A549 (cell line): ENCODE results near the gene NKIRAS1. TPM values are rescaled to one million over a fixed set of nuclear protein-coding genes. Genes with fewer than 3 reads are reported as not detected.

Source experiments
- ATAC-seq, 2 experiments: fragments of 200-7000 bp in 1 of 2; fragments of >200 bp in 1 of 2; cut with Nextera tagmentation in 1 of 2; cut with Tn5 transposase in 1 of 2; 3 replicates each; pipeline versions ENCODE4 v1.8.0 to v1.9.1; 2018 to 2020; ENCODE audit warnings: mild to moderate bottlenecking in 1 of 2, moderate library complexity in 1 of 2
- CTCF ChIA-PET: fragments of 300-600 bp; sonication (Branson Sonifier 250); formaldehyde crosslinking; extraction: SDS; loops from one replicate; lab custom pipeline; 2021; ENCODE audit warnings: antibody characterized with exemption, inconsistent platforms; lab: Yijun Ruan, JAX
- POLR2A ChIA-PET: fragments of 350-600 bp; formaldehyde crosslinking; extraction: SDS; loops from one replicate; lab custom pipeline; 2021; ENCODE audit warnings: antibody characterized with exemption, inconsistent platforms; lab: Yijun Ruan, JAX
- DNase-seq, 2 experiments: peaks; one replicate each; pipeline versions ENCODE4 v3.0.0 to v3.0.0-alpha.2; 2011 to 2016; ENCODE audit warnings: low read depth in 1 of 2, low spot score in 1 of 2
- FAIRE-seq: peaks from 2 replicates; lab custom pipeline; 2011; peaks lifted over from hg19 to GRCh38; lab: Jason Lieb, UNC
- H3K27ac ChIP-seq, 2 experiments: fragments of >200 bp; sonication (Bioruptor Twin); formaldehyde crosslinking; 3 replicates each; pipeline ENCODE4 v1.5.1; 2016 to 2017
- H3K4me1 ChIP-seq: fragments of >200 bp; sonication (Bioruptor Twin); formaldehyde crosslinking; 3 replicates; pipeline ENCODE4 v1.6.1; 2016
- H3K4me2 ChIP-seq: fragments of >200 bp; sonication (Bioruptor Twin); formaldehyde crosslinking; 3 replicates; pipeline ENCODE4 v1.6.1; 2016
- H3K4me3 ChIP-seq: fragments of >200 bp; sonication (Bioruptor Twin); formaldehyde crosslinking; 3 replicates; pipeline ENCODE4 v1.5.1; 2016
- H3K9me3 ChIP-seq: fragments of >200 bp; sonication (Bioruptor Twin); formaldehyde crosslinking; 3 replicates; pipeline ENCODE4 v1.6.1; 2016
- BCL3 ChIP-seq: fragments of >200 bp; sonication (Bioruptor Twin); formaldehyde crosslinking; IDR thresholded peaks from 3 replicates; pipeline ENCODE4 v1.6.1; 2016
- CBX2 ChIP-seq: fragments of 200-600 bp; sonication (generic); IDR thresholded peaks from 2 replicates; pipeline ENCODE4 v1.6.1; 2016; ENCODE audit warnings: low read depth, mild to moderate bottlenecking, borderline replicate concordance
- CEBPB ChIP-seq, 2 experiments: fragments of >200 bp in 1 of 2; sonication (Bioruptor Twin) in 1 of 2; formaldehyde crosslinking in 1 of 2; IDR thresholded peaks; 2 replicates each; pipeline ENCODE4 v1.6.1; 2012 to 2016
- CHD4 ChIP-seq: fragments of 200-600 bp; sonication (generic); IDR thresholded peaks from 2 replicates; pipeline ENCODE4 v1.6.1; 2016; ENCODE audit warnings: antibody characterized with exemption, mild to moderate bottlenecking, borderline replicate concordance
- CTCF ChIP-seq: fragments of >200 bp; sonication (Bioruptor Twin); formaldehyde crosslinking; IDR thresholded peaks from 3 replicates; pipeline ENCODE4 v1.5.1; 2016
- EHMT2 ChIP-seq: fragments of 200-600 bp; sonication (generic); IDR thresholded peaks from 2 replicates; pipeline ENCODE4 v1.6.1; 2016; ENCODE audit warnings: antibody characterized with exemption, low read depth, mild to moderate bottlenecking, moderate library complexity
- EP300 ChIP-seq, 2 experiments: fragments of >200 bp; sonication (Bioruptor Twin); formaldehyde crosslinking; IDR thresholded peaks; 2 replicates in 1 of 2; 3 replicates in 1 of 2; pipeline ENCODE4 v1.6.1; 2016 to 2017
- ESRRA ChIP-seq: fragments of 150-350 bp; IDR thresholded peaks from 2 replicates; pipeline ENCODE4 v1.6.1; 2014; ENCODE audit warnings: mild to moderate bottlenecking, low read length, borderline replicate concordance
- FOSB ChIP-seq: fragments of 250-450 bp; sonication (Bioruptor Pico); IDR thresholded peaks from 2 replicates; pipeline ENCODE4 v1.5.0; 2020; ENCODE audit warnings: mild to moderate bottlenecking, moderate library complexity
- FOSL2 ChIP-seq, 2 experiments: fragments of 450-650 bp in 1 of 2; fragments of >200 bp in 1 of 2; sonication (Bioruptor Twin) in 1 of 2; formaldehyde crosslinking; IDR thresholded peaks; 2 replicates each; pipeline versions ENCODE4 v1.5.0 to v1.6.1; 2016 to 2020; ENCODE audit warnings: mild to moderate bottlenecking in 1 of 2, moderate library complexity in 1 of 2
- FOXS1 ChIP-seq: fragments of 250-450 bp; sonication (Bioruptor Pico); IDR thresholded peaks from 2 replicates; pipeline ENCODE4 v1.5.0; 2020; ENCODE audit warnings: mild to moderate bottlenecking, moderate library complexity
- GATA3 ChIP-seq: IDR thresholded peaks from 2 replicates; pipeline ENCODE4 v1.6.1; 2012; ENCODE audit warnings: borderline replicate concordance
- HDAC2 ChIP-seq: fragments of 200-600 bp; sonication (generic); IDR thresholded peaks from 2 replicates; pipeline ENCODE4 v1.6.1; 2016
- HOXA7 ChIP-seq: fragments of 250-450 bp; sonication (Bioruptor Pico); IDR thresholded peaks from 2 replicates; pipeline ENCODE4 v1.5.0; 2020; ENCODE audit warnings: mild to moderate bottlenecking, moderate library complexity
- HOXB5 ChIP-seq: fragments of 250-450 bp; sonication (Bioruptor Pico); IDR thresholded peaks from 2 replicates; pipeline ENCODE4 v1.5.0; 2020; ENCODE audit warnings: mild to moderate bottlenecking, moderate library complexity
- JUNB ChIP-seq: fragments of >200 bp; sonication (Bioruptor Twin); formaldehyde crosslinking; IDR thresholded peaks from 2 replicates; pipeline ENCODE4 v1.6.1; 2016
- KDM5A ChIP-seq: fragments of 200-600 bp; sonication (generic); IDR thresholded peaks from 2 replicates; pipeline ENCODE4 v1.6.1; 2016; ENCODE audit warnings: antibody characterized with exemption, mild to moderate bottlenecking
- MAFK ChIP-seq: fragments of 450-650 bp; IDR thresholded peaks from 2 replicates; pipeline ENCODE4 v1.6.1; 2014; ENCODE audit not compliant: partially characterized antibody
- MAZ ChIP-seq: fragments of 150-350 bp; IDR thresholded peaks from 2 replicates; pipeline ENCODE4 v1.6.1; 2014; ENCODE audit warnings: antibody characterized with exemption, low read depth, low read length, borderline replicate concordance
- MYC ChIP-seq: IDR thresholded peaks from 2 replicates; pipeline ENCODE4 v1.6.1; 2012; ENCODE audit warnings: mild to moderate bottlenecking, inconsistent platforms, low read length, improper control_type of control experiment, borderline replicate concordance
- NR3C1 ChIP-seq: fragments of >200 bp; sonication (Bioruptor Twin); formaldehyde crosslinking; IDR thresholded peaks from 3 replicates; pipeline ENCODE4 v1.6.1; 2017
- POLR2A ChIP-seq: IDR thresholded peaks from 2 replicates; pipeline ENCODE4 v1.6.1; 2012; ENCODE audit warnings: mild to moderate bottlenecking, low read length
- POLR2AphosphoS2 ChIP-seq: conservative IDR thresholded peaks from 2 replicates; pipeline ENCODE4 v1.6.1; 2012; ENCODE audit warnings: low read length, improper control_type of control experiment, inconsistent platforms
- RAD21 ChIP-seq, 2 experiments: fragments of >200 bp in 1 of 2; sonication (Bioruptor Twin) in 1 of 2; formaldehyde crosslinking in 1 of 2; IDR thresholded peaks in 1 of 2; conservative IDR thresholded peaks in 1 of 2; 2 replicates in 1 of 2; 3 replicates in 1 of 2; pipeline ENCODE4 v1.6.1; 2012 to 2018; ENCODE audit warnings: inconsistent platforms in 1 of 2
- RARB ChIP-seq: fragments of 250-450 bp; sonication (Bioruptor Pico); IDR thresholded peaks from 2 replicates; pipeline ENCODE4 v1.8.0; 2021; ENCODE audit warnings: mild to moderate bottlenecking, moderate library complexity
- SMC3 ChIP-seq: fragments of >200 bp; sonication (Bioruptor Twin); formaldehyde crosslinking; IDR thresholded peaks from 3 replicates; pipeline ENCODE4 v1.6.1; 2018; ENCODE audit warnings: inconsistent platforms
- SREBF2 ChIP-seq: fragments of 450-650 bp; IDR thresholded peaks from 2 replicates; pipeline ENCODE4 v1.6.1; 2014; ENCODE audit warnings: mild to moderate bottlenecking, moderate library complexity
- TFCP2L1 ChIP-seq: fragments of 250-450 bp; sonication (Bioruptor Pico); IDR thresholded peaks from 2 replicates; pipeline ENCODE4 v1.5.0; 2021; ENCODE audit warnings: mild to moderate bottlenecking
- TP53 ChIP-seq: fragments of 250-450 bp; sonication (Bioruptor Pico); IDR thresholded peaks from 2 replicates; pipeline ENCODE4 v1.5.0; 2021; ENCODE audit warnings: mild to moderate bottlenecking, moderate library complexity
- ZC3H11A ChIP-seq: fragments of 450-650 bp; IDR thresholded peaks from 2 replicates; pipeline ENCODE4 v1.6.1; 2014; ENCODE audit warnings: antibody characterized with exemption, mild to moderate bottlenecking
- ZFP36 ChIP-seq: fragments of 450-650 bp; IDR thresholded peaks from 2 replicates; pipeline ENCODE4 v1.6.1; 2014; ENCODE audit warnings: borderline replicate concordance; ENCODE audit not compliant: partially characterized antibody
- ZNF302 ChIP-seq: fragments of 250-450 bp; sonication (Bioruptor Pico); IDR thresholded peaks from 2 replicates; pipeline ENCODE4 v1.9.0; 2021; ENCODE audit warnings: inconsistent platforms, mild to moderate bottlenecking, moderate library complexity
- ZSCAN20 ChIP-seq: fragments of 250-450 bp; sonication (Bioruptor Pico); IDR thresholded peaks from 2 replicates; pipeline ENCODE4 v1.8.0; 2022; ENCODE audit warnings: mild to moderate bottlenecking, moderate library complexity
- WGBS: methylation state at CpG from one replicate; pipeline ENCODE4 v1.1.6; 2017; ENCODE audit errors: missing lambda C conversion rate; 5-methylcytosine and 5-hydroxymethylcytosine counted together
- polyA minus RNA-seq: library from RNA; depleted of rRNA, polyadenylated mRNA; stranded (reverse); fragments of >200 nt; gene quantifications from 2 replicates; pipeline ENCODE4 v1.2.3, GENCODE V29; 2011; rRNA and poly(A)+ RNA removed
- polyA plus RNA-seq, 4 experiments: library from polyadenylated mRNA; depleted of rRNA in 3 of 4; stranded (reverse); fragments of >200 nt; fragmentation: RNase III in 1 of 4; extraction: RNeasy Plus Mini Kit Qiagen cat#74134 plus additional on column Dnase treatment in 1 of 4; gene quantifications; 2 replicates in 3 of 4; 3 replicates in 1 of 4; pipeline ENCODE4 v1.2.3, GENCODE V29; 2011 to 2017
- TF ChIP-seq, protein P1 (sequence below): fragments of >200 bp; sonication (Bioruptor Twin); formaldehyde crosslinking; IDR thresholded peaks from 2 replicates; pipeline ENCODE4 v1.6.1; 2016
- TF ChIP-seq, protein P2 (sequence below): fragments of 250-450 bp; sonication (Bioruptor Pico); IDR thresholded peaks from 2 replicates; pipeline ENCODE4 v1.5.0; 2020; ENCODE audit warnings: low read depth, mild to moderate bottlenecking, moderate library complexity

The NKIRAS1 gene
- 12.2 and 16.8 TPM in 2 replicates for polyA plus RNA-seq (2011; rRNA removed)
- 3.3 and 3.7 TPM in 2 replicates for polyA plus RNA-seq (2012; cell fraction: cytosol; rRNA removed)
- polyA plus RNA-seq (2012; cell fraction: nucleus; rRNA removed): 1.6 and 2.7 TPM in 2 replicates
- 13.8 to 15.5 TPM (median 14.8 TPM) in 3 replicates for polyA plus RNA-seq (2017; fragmentation: RNase III; extraction: RNeasy Plus Mini Kit Qiagen cat#74134 plus additional on column Dnase treatment)
- 4.0 and 4.2 TPM in 2 replicates for polyA minus RNA-seq

DNA sequence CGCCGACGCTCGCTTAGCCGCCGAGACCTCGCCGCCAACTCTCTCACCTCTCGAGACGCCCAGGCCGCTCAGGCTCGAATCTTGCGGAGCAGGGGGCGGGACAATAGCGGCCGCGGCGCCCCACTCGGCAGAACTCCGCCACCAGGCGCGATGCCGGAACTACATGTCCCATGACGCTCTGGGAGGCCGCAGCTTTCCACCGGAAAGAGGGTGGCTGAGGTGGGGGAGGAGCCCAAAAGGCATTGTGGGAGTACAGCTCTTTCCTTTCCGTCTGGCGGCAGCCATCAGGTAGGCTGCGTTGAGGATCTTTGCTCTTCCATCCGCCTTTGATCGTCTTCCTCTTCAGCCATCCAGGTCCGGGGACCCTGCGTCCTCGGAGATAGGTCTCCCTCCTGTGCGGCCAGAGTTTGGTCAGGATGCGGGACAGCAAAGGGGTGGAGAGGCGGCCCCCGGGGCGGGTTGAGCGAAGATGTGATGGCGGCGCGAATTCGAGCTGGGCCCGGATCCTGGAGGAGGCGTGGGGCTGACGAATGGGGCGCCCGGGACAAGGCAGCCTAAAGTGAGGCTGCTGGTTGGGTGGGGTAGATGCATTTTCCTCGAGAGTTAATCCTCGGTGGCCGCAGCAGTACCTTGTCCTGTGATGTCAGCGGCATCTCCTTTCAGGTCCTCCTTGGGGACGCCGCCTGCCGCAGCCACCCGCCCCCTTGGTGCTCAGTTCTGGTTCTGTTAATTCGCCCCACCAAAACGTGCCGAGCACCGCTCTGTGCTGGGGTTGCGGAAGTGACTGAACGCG lies at the start of gene NKIRAS1, which contains the start of gene RPL15:
NKIRAS1 (minus strand) TSS at position 105 of the 793 bp plus-strand sequence. CDS start 6,086 bp downstream, outside the sequence.
RPL15 (plus strand) TSS at position 247 of the 793 bp plus-strand sequence. CDS start 728 bp downstream, outside the sequence.
- DNase-seq (peak; percentile 94 to 97), FAIRE-seq (no peak), ATAC-seq (peak; percentile 94 to 95)
- CTCF ChIA-PET: interaction anchor here (1.4 to 3.2 kb wide), 2 partner anchors 28 to 41 kb away, joined by 3 to 7 read pairs; no protein-coding TSS in a partner anchor
- H3K9me3 ChIP-seq: no peaks in the 10 kb centered on the region
- peak within 1 kb of the TSS; percentile 97 to 99 for H3K27ac ChIP-seq
- peaks cover 46% of the 10 kb centered on the region for H3K4me1 ChIP-seq
- POLR2A ChIA-PET: interaction anchor here (0.6 to 2.2 kb wide), 50 partner anchors 8 to 727 kb away, joined by 3 to 51 read pairs (median 4); no protein-coding TSS in a partner anchor
- peak within 1 kb of the TSS; percentile 91 for H3K4me3 ChIP-seq
- peak within 1 kb of the TSS; percentile 98 for H3K4me2 ChIP-seq
- WGBS: 3% methylated on average over 36 of the region's 64 CpGs
- no peak for TF ChIP-seq CTCF
- TF ChIP-seq ESRRA: no peak
- no peak for TF ChIP-seq POLR2AphosphoS2
- no peak for TF ChIP-seq CHD4
- TF ChIP-seq CBX2: no peak
- peak; percentile 19; the same call in 2 of the 3 replicates for TF ChIP-seq SMC3
- peak; percentile 57; the same call in 1 of the 2 replicates for TF ChIP-seq FOXS1 (CRISPR knock-in tag)
- TF ChIP-seq HOXA7 (CRISPR knock-in tag): peak; percentile 77; the same call in 1 of the 2 replicates
- TF ChIP-seq ZC3H11A: no peak
- TF ChIP-seq KDM5A: no peak
- peak; percentile 49; the same call in 1 of the 2 replicates for TF ChIP-seq TFCP2L1 (CRISPR knock-in tag)
- no peak for TF ChIP-seq ZNF302 (CRISPR knock-in tag)
- peak; percentile 67; the same call in 1 of the 2 replicates for TF ChIP-seq FOSB
- no peak for TF ChIP-seq FOSL2 (IDR thresholded peaks at IDR 0.05)
- TF ChIP-seq FOSL2 (CRISPR knock-in tag; IDR thresholded peaks at IDR 0.05): peak; percentile 33
- no peak for TF ChIP-seq RARB (CRISPR knock-in tag)
- TF ChIP-seq SREBF2: no peak
- TF ChIP-seq, protein P1, sequence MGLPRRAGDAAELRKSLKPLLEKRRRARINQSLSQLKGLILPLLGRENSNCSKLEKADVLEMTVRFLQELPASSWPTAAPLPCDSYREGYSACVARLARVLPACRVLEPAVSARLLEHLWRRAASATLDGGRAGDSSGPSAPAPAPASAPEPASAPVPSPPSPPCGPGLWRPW: no peak
- peak; percentile 19; the same call in 1 of the 2 replicates for TF ChIP-seq TP53
- no peak for TF ChIP-seq JUNB
- peak; percentile 99 for TF ChIP-seq POLR2A
- no peak for TF ChIP-seq MAFK
- no peak for TF ChIP-seq NR3C1
- TF ChIP-seq, protein P2, sequence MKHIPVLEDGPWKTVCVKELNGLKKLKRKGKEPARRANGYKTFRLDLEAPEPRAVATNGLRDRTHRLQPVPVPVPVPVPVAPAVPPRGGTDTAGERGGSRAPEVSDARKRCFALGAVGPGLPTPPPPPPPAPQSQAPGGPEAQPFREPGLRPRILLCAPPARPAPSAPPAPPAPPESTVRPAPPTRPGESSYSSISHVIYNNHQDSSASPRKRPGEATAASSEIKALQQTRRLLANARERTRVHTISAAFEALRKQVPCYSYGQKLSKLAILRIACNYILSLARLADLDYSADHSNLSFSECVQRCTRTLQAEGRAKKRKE (CRISPR knock-in tag): no peak
- TF ChIP-seq HDAC2: no peak; the same call in 1 of the 2 replicates
- TF ChIP-seq MYC: peak; percentile 79
- no peak for TF ChIP-seq EHMT2
- no peak for TF ChIP-seq ZFP36
- no peak for TF ChIP-seq CEBPB (IDR thresholded peaks at IDR 0.05)
- TF ChIP-seq BCL3: peak; percentile 97
- no peak; a peak in 1 of 5 replicates for TF ChIP-seq EP300 (IDR thresholded peaks at IDR 0.05)
- no peak for TF ChIP-seq MAZ
- TF ChIP-seq RAD21 (conservative IDR thresholded peaks at IDR 0.05 in 1 of 2, IDR thresholded peaks at IDR 0.05 in 1 of 2): peak in 1 of 2 experiments; percentile 5; a peak in 1 of 5 replicates
- TF ChIP-seq ZSCAN20: no peak
- 0 out of 2 replicates have a peak, but pooled peaks have one; percentile 48 for TF ChIP-seq HOXB5
- no peak; the same call in 1 of the 2 replicates for TF ChIP-seq GATA3
